MM.1S (cell line): Measurements from ENCODE around the gene FBXO46.

ENCODE experiments used
- EZH2 ChIP-seq: fragments of 300-600 bp; sonication (generic); optimal IDR thresholded peaks from 2 replicates; pipeline ENCODE3; 2017; ENCODE audit warnings: low read depth, mild to moderate bottlenecking, antibody characterized with exemption, low read length, mixed read lengths
- EZH2phosphoT487 ChIP-seq: fragments of 300-600 bp; sonication (generic); IDR thresholded peaks from 2 replicates; pipeline ENCODE4 v1.6.1; 2018; ENCODE audit warnings: antibody characterized with exemption, low read length
- TF ChIP-seq, protein P1 (sequence below): fragments of 300-600 bp; sonication (generic); IDR thresholded peaks from 2 replicates; pipeline ENCODE4 v1.5.1; 2016; ENCODE audit warnings: antibody characterized with exemption, low read length, mixed read lengths

DNA sequence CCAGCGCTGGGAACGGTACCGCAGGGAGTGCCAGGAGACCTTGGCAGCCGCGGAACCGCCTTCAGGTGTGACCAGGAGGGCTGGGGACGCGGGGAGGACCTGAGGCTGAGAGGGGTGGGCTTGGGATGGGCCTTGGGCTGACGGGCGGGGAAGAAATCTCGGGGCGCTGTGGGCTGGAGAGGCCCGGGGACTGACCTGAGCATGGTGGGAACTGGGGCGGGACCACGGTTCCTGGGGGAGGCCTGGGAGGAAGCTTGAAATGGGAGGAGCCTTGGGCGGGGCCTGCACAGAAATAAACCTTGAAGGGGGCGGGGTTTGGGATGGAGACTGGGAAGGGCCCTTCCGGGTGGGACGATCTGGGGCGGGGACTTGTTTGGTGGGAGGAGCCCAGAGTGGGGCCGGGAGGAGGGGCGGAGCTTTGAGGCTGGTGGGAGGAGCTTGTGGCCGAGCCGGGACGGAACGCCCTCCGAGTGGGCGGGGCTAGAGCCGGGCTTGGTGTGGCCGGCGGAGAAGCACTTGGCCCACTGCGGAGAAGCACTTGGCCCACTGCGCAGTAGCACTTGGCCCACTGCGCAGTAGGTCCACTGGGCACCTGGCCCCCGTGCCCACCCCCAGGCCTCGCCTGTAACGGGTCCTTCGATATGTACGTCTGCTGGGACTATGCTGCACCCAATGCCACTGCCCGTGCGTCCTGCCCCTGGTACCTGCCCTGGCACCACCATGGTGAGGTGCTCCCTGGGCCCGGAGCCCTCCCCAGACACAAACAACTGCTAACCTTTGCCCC, 59.8 kb downstream of the FBXO46 start:
- TF ChIP-seq, protein P1, sequence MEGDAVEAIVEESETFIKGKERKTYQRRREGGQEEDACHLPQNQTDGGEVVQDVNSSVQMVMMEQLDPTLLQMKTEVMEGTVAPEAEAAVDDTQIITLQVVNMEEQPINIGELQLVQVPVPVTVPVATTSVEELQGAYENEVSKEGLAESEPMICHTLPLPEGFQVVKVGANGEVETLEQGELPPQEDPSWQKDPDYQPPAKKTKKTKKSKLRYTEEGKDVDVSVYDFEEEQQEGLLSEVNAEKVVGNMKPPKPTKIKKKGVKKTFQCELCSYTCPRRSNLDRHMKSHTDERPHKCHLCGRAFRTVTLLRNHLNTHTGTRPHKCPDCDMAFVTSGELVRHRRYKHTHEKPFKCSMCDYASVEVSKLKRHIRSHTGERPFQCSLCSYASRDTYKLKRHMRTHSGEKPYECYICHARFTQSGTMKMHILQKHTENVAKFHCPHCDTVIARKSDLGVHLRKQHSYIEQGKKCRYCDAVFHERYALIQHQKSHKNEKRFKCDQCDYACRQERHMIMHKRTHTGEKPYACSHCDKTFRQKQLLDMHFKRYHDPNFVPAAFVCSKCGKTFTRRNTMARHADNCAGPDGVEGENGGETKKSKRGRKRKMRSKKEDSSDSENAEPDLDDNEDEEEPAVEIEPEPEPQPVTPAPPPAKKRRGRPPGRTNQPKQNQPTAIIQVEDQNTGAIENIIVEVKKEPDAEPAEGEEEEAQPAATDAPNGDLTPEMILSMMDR = no peak
- TF ChIP-seq EZH2 = no peak
- TF ChIP-seq EZH2phosphoT487 = no peak
